Stimulated activated CD4-positive, alpha-beta T cell treated with anti-CD3 and anti-CD28 coated beads, Interleukin-2, amount 100 ng/mL, for 24 hours (primary cell): ENCODE results near the gene GARIN5B.
A peak's percentile ranks its signal among the peaks of the same experiment; 100 is the strongest.

Source experiments
- DNase-seq, 2 donors: peaks; one replicate each; pipeline ENCODE4 v3.0.0-alpha.2; 2020

GARIN5B gene

GRCh38 chr19:55387736-55388497 lies 24.9 kb upstream of the GARIN5B start:
- no peak for DNase-seq

GRCh38 chr19:55386493-55386971 lies 23.5 kb upstream of the GARIN5B start:
- DNase-seq = peak; percentile 35 to 59

- peak; percentile 97 to 98 for DNase-seq
Observed at GRCh38 chr19:55385724-55386492, 22.8 kb upstream of the GARIN5B start, which contains the start of gene RPL28. Gene RPL28 (plus strand): TSS chr19:55385932. CDS start chr19:55386358, 426 bp downstream.

- DNase-seq = peak; percentile 97
Observed at GRCh38 chr19:55384920-55385723, 22.1 kb upstream of the GARIN5B start.

- peak; percentile 51 to 61 for DNase-seq
Observed at GRCh38 chr19:55384131-55384919, 21.3 kb upstream of the GARIN5B start, which contains the start of gene TMEM238. Gene TMEM238 (minus strand): TSS chr19:55384292. CDS start chr19:55384259, 33 bp downstream.

GRCh38 chr19:55383279-55384130 lies 20.4 kb upstream of the GARIN5B start:
- peak; percentile 60 to 62 for DNase-seq

- DNase-seq = no peak
Observed at GRCh38 chr19:55382522-55383054, 19.5 kb upstream of the GARIN5B start.

- DNase-seq = no peak
Observed at GRCh38 chr19:55382013-55382412, 19.0 kb upstream of the GARIN5B start.

- no peak for DNase-seq
Observed at GRCh38 chr19:55379174-55379573, 16.1 kb upstream of the GARIN5B start.

GRCh38 chr19:55377356-55378131 lies 14.5 kb upstream of the GARIN5B start:
- DNase-seq = no peak

GRCh38 chr19:55376241-55376933 lies 13.3 kb upstream of the GARIN5B start, which contains the start of gene TMEM190:
Gene TMEM190 (plus strand): TSS chr19:55376826. CDS start chr19:55376854, 28 bp downstream.
- no peak for DNase-seq

GRCh38 chr19:55373993-55374757 lies 11.1 kb upstream of the GARIN5B start:
- no peak for DNase-seq

- DNase-seq = no peak
Observed at GRCh38 chr19:55373306-55373992, 10.4 kb upstream of the GARIN5B start.

GRCh38 chr19:55372316-55373081 lies 9.4 kb upstream of the GARIN5B start:
- DNase-seq = no peak

GRCh38 chr19:55370305-55370988 lies 7.4 kb upstream of the GARIN5B start, which contains the start of gene IL11:
Gene IL11 (minus strand): TSS chr19:55370463. CDS start chr19:55370310, 153 bp downstream.
- no peak for DNase-seq

- peak in 1 of 2 donors; percentile 49 for DNase-seq
Observed at GRCh38 chr19:55369653-55370304, 6.7 kb upstream of the GARIN5B start.
